ENCODE data around the gene HECTD4.
"Not testable (repeated sequence)": the region's sequence is repeated elsewhere in the genome, so short reads cannot be mapped to it uniquely, and the experiment has no call there.

The HECTD4 gene

GRCh38 chr12:112381883-112382796 lies at the start of gene HECTD4:
Gene HECTD4, minus strand, starts transcription at chr12:112382431. Its CDS starts 303 bp downstream, at chr12:112382128.
- intact Hi-C loops (cut with DNase I) = loop anchor here (5.0 kb wide), 2 partner anchors 255 to 370 kb away; partner anchors contain the start of genes ERP29, TMEM116 and TRAFD1
- DNase-seq = peak; percentile 92 to 99 (median 98)

- DNase-seq = no peak
- intact Hi-C loops (cut with DNase I) = no loop called here
Measured at GRCh38 chr12:112431965-112432364, 49.7 kb upstream of the HECTD4 start.

GRCh38 chr12:112430929-112431328 lies 48.7 kb upstream of the HECTD4 start:
- no peak for DNase-seq
- intact Hi-C loops (cut with DNase I) = no loop called here

GRCh38 chr12:112427760-112428159 lies 45.5 kb upstream of the HECTD4 start:
- DNase-seq = no peak
- intact Hi-C loops (cut with DNase I) = no loop called here

- intact Hi-C loops (cut with DNase I) = no loop called here
- DNase-seq = no peak
Measured at GRCh38 chr12:112425582-112426382, 43.6 kb upstream of the HECTD4 start.

- intact Hi-C loops (cut with DNase I) = no loop called here
- DNase-seq = no peak
Measured at GRCh38 chr12:112424126-112424525, 41.9 kb upstream of the HECTD4 start.

GRCh38 chr12:112422531-112422930 lies 40.3 kb upstream of the HECTD4 start:
- DNase-seq = peak in 4 of 10 donors; percentile 21 to 55 (median 37)
- intact Hi-C loops (cut with DNase I) = no loop called here

- no peak for DNase-seq
- intact Hi-C loops (cut with DNase I) = no loop called here
Measured at GRCh38 chr12:112421363-112421762, 39.1 kb upstream of the HECTD4 start.

GRCh38 chr12:112420740-112421139 lies 38.5 kb upstream of the HECTD4 start:
- DNase-seq = no peak
- intact Hi-C loops (cut with DNase I) = no loop called here

- peak in 2 of 10 donors; percentile 19 to 89 for DNase-seq
- intact Hi-C loops (cut with DNase I) = no loop called here
Measured at GRCh38 chr12:112419297-112420133, 37.3 kb upstream of the HECTD4 start.

- peak; percentile 82 to 99 (median 92) for DNase-seq
- intact Hi-C loops (cut with DNase I) = no loop called here
Measured at GRCh38 chr12:112418608-112419296, 36.5 kb upstream of the HECTD4 start, which contains the start of gene PTPN11. Gene PTPN11, plus strand, starts transcription at chr12:112418947. Its CDS starts 165 bp downstream, at chr12:112419112.

- intact Hi-C loops (cut with DNase I) = no loop called here
- no peak for DNase-seq
Measured at GRCh38 chr12:112418273-112418607, 36.0 kb upstream of the HECTD4 start.

GRCh38 chr12:112415457-112415856 lies 33.2 kb upstream of the HECTD4 start:
- DNase-seq; intact Hi-C loops (cut with DNase I): not testable (repeated sequence)

- no peak for DNase-seq
- intact Hi-C loops (cut with DNase I) = no loop called here
Measured at GRCh38 chr12:112413855-112414625, 31.8 kb upstream of the HECTD4 start.

GRCh38 chr12:112409906-112410244 lies 27.6 kb upstream of the HECTD4 start:
- intact Hi-C loops (cut with DNase I) = no loop called here
- DNase-seq = no peak

GRCh38 chr12:112409064-112409905 lies 27.1 kb upstream of the HECTD4 start, which contains the start of gene RPL6:
Gene RPL6, minus strand, starts transcription at chr12:112409605. Its CDS starts 949 bp downstream, at chr12:112408656.
- peak; percentile 53 to 95 (median 78) for DNase-seq
- intact Hi-C loops (cut with DNase I) = no loop called here

GRCh38 chr12:112408621-112409020 lies 26.4 kb upstream of the HECTD4 start:
- intact Hi-C loops (cut with DNase I) = no loop called here

GRCh38 chr12:112407683-112408082 lies 25.5 kb upstream of the HECTD4 start:
- DNase-seq; intact Hi-C loops (cut with DNase I): not testable (repeated sequence)

More at GRCh38 chr12:112408621-112409020, 26.4 kb upstream of the HECTD4 start:
- DNase-seq = no peak

Measured in posterior cingulate gyrus (tissue), 11 donors.